Right forelimb (tissue), 1 donor: ENCODE results near the gene KCNH2.

Source experiments
- DNase-seq: peaks from one replicate; pipeline ENCODE4 v3.0.0-alpha.2; 2018

KCNH2 gene

GRCh38 chr7:150901160-150902035, 76.7 kb downstream of the KCNH2 start:
- DNase-seq = peak; percentile 63

GRCh38 chr7:150900675-150901074, 77.4 kb downstream of the KCNH2 start:
- DNase-seq = no peak

- peak; percentile 86 for DNase-seq
Observed at GRCh38 chr7:150898475-150899011, 79.6 kb downstream of the KCNH2 start.

- DNase-seq = no peak
Observed at GRCh38 chr7:150897502-150898474, 80.3 kb downstream of the KCNH2 start.

- no peak for DNase-seq
Observed at GRCh38 chr7:150896562-150897209, 81.4 kb downstream of the KCNH2 start.

- no peak for DNase-seq
Observed at GRCh38 chr7:150895809-150896208, 82.3 kb downstream of the KCNH2 start.
